Measurements from ENCODE around the gene NOSIP. TPM values are rescaled to one million over a fixed set of nuclear protein-coding genes. Genes with fewer than 3 reads are reported as not detected.

Gene NOSIP
- total RNA-seq, 2 donors from 2014 or later: 39.0 to 62.3 TPM

- Histone ChIP-seq H3K27me3 (no peaks in the 10 kb centered on the region), H3K4me1 (peaks cover 0 to 28% of the 10 kb centered on the region in 2 donors), H3K27ac (no peak overlapping the region), H3K36me3 (peaks cover 34% of the 10 kb centered on the region), H3K9me3 (no peaks in the 10 kb centered on the region), H3K4me3 (no peak overlapping the region)
- no peak for DNase-seq (ENCODE audit: low spot score)
- TF ChIP-seq, protein P1, sequence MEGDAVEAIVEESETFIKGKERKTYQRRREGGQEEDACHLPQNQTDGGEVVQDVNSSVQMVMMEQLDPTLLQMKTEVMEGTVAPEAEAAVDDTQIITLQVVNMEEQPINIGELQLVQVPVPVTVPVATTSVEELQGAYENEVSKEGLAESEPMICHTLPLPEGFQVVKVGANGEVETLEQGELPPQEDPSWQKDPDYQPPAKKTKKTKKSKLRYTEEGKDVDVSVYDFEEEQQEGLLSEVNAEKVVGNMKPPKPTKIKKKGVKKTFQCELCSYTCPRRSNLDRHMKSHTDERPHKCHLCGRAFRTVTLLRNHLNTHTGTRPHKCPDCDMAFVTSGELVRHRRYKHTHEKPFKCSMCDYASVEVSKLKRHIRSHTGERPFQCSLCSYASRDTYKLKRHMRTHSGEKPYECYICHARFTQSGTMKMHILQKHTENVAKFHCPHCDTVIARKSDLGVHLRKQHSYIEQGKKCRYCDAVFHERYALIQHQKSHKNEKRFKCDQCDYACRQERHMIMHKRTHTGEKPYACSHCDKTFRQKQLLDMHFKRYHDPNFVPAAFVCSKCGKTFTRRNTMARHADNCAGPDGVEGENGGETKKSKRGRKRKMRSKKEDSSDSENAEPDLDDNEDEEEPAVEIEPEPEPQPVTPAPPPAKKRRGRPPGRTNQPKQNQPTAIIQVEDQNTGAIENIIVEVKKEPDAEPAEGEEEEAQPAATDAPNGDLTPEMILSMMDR (IDR thresholded peaks at IDR 0.05): no peak
Observed at GRCh38 chr19:49573009-49573408, 7.3 kb downstream of the NOSIP start.

GRCh38 chr19:49570997-49571676 is 9.2 kb downstream of the NOSIP start:
- no peaks in the 10 kb centered on the region for H3K27me3 ChIP-seq
- peaks cover 29% of the 10 kb centered on the region for H3K36me3 ChIP-seq
- H3K9me3 ChIP-seq: no peaks in the 10 kb centered on the region
- DNase-seq (ENCODE audit: low spot score): no peak
- TF ChIP-seq, protein P1 (IDR thresholded peaks at IDR 0.05): peak in 1 of 2 donors; percentile 44
- H3K4me3 ChIP-seq: no peak overlapping the region
- peaks cover 0 to 30% of the 10 kb centered on the region in 2 donors for H3K4me1 ChIP-seq
- H3K27ac ChIP-seq: peak overlapping the region; percentile 70 to 79

DNA sequence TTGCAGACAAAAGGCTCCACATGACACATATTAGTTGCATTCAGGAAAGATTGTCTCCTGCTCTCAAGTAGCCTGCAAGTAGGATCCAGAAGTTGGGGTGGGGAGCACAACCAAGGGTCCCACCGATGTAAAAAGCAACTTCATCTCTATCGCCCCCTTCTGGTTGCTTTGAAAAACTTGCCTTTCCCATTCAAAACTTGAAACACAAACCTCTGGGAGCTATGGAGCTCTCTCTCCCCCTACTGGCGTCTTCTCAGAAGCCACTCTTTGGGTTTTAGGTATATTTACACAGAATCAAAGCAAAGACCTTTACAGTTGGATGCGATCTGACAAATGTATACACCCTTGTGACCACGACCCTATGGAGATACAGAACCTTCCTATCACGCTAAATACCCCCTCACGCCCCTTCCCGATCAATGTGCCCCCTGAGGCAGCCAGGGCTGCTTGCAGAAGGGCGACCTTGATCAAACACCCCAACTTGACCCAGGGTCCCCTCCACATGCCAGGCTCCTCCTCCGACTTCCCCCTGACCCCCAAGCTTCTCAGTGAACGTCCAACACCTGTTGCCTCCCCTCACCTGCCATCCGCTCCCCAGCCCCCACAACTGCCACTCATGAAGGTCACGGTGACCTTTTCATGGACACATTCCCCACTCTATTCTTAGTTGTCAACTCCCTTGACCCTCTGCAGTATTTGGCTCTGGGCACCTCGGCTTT is 10.1 kb downstream of the NOSIP start:
- Histone ChIP-seq H3K4me3 (no peak overlapping the region), H3K4me1 (peaks cover 0 to 34% of the 10 kb centered on the region in 2 donors), H3K27me3 (no peaks in the 10 kb centered on the region), H3K36me3 (peaks cover 21% of the 10 kb centered on the region), H3K27ac (peak overlapping the region; percentile 70 to 79), H3K9me3 (no peaks in the 10 kb centered on the region)
- peak; percentile 67 for DNase-seq (ENCODE audit: low spot score)
- TF ChIP-seq, protein P1 (IDR thresholded peaks at IDR 0.05): peak; percentile 85 to 97

DNA sequence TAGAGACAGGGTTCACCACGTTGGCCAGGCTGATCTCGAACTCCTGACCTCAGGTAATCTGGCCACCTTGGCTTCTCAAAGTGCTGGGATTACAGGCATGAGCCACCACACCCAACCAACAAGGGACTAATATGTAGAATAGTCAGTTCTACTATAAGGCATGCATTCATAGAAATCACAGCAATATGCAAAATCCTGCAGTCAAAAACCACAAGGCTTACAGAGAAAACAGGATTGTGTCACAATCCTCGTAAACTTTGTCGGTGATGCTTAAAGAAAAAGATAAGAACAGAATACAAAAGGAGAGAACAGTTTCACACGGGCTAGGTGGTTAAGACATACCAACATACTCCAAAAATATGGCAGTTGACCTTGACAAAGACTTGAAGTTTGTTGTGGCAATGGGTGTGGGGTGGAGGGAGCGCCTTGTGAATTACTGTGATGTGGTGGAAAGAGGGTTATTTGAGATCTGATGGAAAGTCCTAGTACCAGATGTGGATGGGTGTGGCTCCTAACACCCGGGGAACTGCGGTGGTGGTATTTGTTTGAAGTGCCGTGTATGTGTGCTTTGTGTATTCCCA is 12.4 kb downstream of the NOSIP start:
- Histone ChIP-seq H3K36me3 (no peaks in the 10 kb centered on the region), H3K27me3 (no peaks in the 10 kb centered on the region), H3K9me3 (no peaks in the 10 kb centered on the region), H3K27ac (no peak overlapping the region), H3K4me3 (no peak overlapping the region), H3K4me1 (peaks cover 0 to 43% of the 10 kb centered on the region in 2 donors)
- TF ChIP-seq, protein P1 (IDR thresholded peaks at IDR 0.05): no peak
- no peak for DNase-seq (ENCODE audit: low spot score)

- no peak for DNase-seq (ENCODE audit: low spot score)
- H3K9me3 ChIP-seq: no peaks in the 10 kb centered on the region
- H3K36me3 ChIP-seq: no peaks in the 10 kb centered on the region
- TF ChIP-seq, protein P1 (IDR thresholded peaks at IDR 0.05): no peak
- H3K27me3 ChIP-seq: no peaks in the 10 kb centered on the region
- no peak overlapping the region for H3K4me3 ChIP-seq
- no peak overlapping the region for H3K27ac ChIP-seq
- H3K4me1 ChIP-seq: peaks cover 0 to 38% of the 10 kb centered on the region in 2 donors
Observed at GRCh38 chr19:49566302-49566701, 14.1 kb downstream of the NOSIP start.

Measured in right atrium auricular region (tissue), 2 donors.